ENCODE data around the gene FHOD3.

GRCh38 chr18:36392164-36392978 is 94.9 kb downstream of the FHOD3 start:
- TF ChIP-seq EP300 (IDR thresholded peaks at IDR 0.05; ENCODE audit: low read depth) (no peak), POLR2A (IDR thresholded peaks at IDR 0.05) (no peak), POLR2AphosphoS5 (IDR thresholded peaks at IDR 0.05) (no peak)
